CD4-positive, alpha-beta T cell treated with Interleukin-17A for 1 hour (primary cell): ENCODE measurements around the gene GOLGA7B.

ENCODE experiments used
- DNase-seq: peaks from one replicate; pipeline ENCODE4 v3.0.0-alpha.2; 2020

The GOLGA7B gene

GRCh38 chr10:97896756-97897358 lies 47.2 kb downstream of the GOLGA7B start:
- no peak for DNase-seq

- DNase-seq: no peak
These were observed 48.8 kb downstream of the GOLGA7B start for GRCh38 chr10:97898429-97898828.

- no peak for DNase-seq
These were observed 51.7 kb downstream of the GOLGA7B start for GRCh38 chr10:97901381-97901780.

- no peak for DNase-seq
These were observed 53.7 kb downstream of the GOLGA7B start for GRCh38 chr10:97903128-97904017.

- no peak for DNase-seq
These were observed 54.4 kb downstream of the GOLGA7B start for GRCh38 chr10:97904018-97904381.

- DNase-seq: no peak
These were observed 54.9 kb downstream of the GOLGA7B start for GRCh38 chr10:97904576-97904975.

GRCh38 chr10:97905276-97905675 lies 55.6 kb downstream of the GOLGA7B start:
- DNase-seq: no peak

- no peak for DNase-seq
These were observed 57.6 kb downstream of the GOLGA7B start for GRCh38 chr10:97907211-97907610.

GRCh38 chr10:97907830-97908229 lies 58.2 kb downstream of the GOLGA7B start:
- DNase-seq: no peak

GRCh38 chr10:97910661-97911060 lies 61.0 kb downstream of the GOLGA7B start:
- DNase-seq: no peak

- DNase-seq: no peak
These were observed 61.6 kb downstream of the GOLGA7B start for GRCh38 chr10:97911217-97911616.

- DNase-seq: no peak
These were observed 63.5 kb downstream of the GOLGA7B start for GRCh38 chr10:97913193-97913592.

- no peak for DNase-seq
These were observed 64.0 kb downstream of the GOLGA7B start for GRCh38 chr10:97913614-97914013.

- no peak for DNase-seq
These were observed 64.7 kb downstream of the GOLGA7B start for GRCh38 chr10:97914171-97914836.

GRCh38 chr10:97914837-97915211 lies 65.2 kb downstream of the GOLGA7B start:
- peak; percentile 71 for DNase-seq

GRCh38 chr10:97915346-97916131 lies 65.9 kb downstream of the GOLGA7B start:
- no peak for DNase-seq

- DNase-seq: no peak
These were observed 66.9 kb downstream of the GOLGA7B start for GRCh38 chr10:97916586-97916985.

- DNase-seq: peak; percentile 19
These were observed 69.4 kb downstream of the GOLGA7B start for GRCh38 chr10:97919012-97919411.

GRCh38 chr10:97920865-97921264 lies 71.2 kb downstream of the GOLGA7B start:
- no peak for DNase-seq
